ENCODE results near the gene PPWD1.

Gene PPWD1

GRCh38 chr5:65624025-65624570 is 61.0 kb downstream of the PPWD1 start, which contains the start of gene TRIM23:
Gene TRIM23, minus strand, starts transcription at chr5:65624333. Its CDS starts 59 bp downstream, at chr5:65624274.
- peak; percentile 95 for DNase-seq (ENCODE audit: low read depth)

GRCh38 chr5:65624571-65625555 is 61.8 kb downstream of the PPWD1 start, which contains the start of the genes SHLD3 and TRAPPC13:
Gene SHLD3, plus strand, starts transcription at chr5:65625027. Its CDS starts 4,561 bp downstream, at chr5:65629588.
Gene TRAPPC13, plus strand, starts transcription at chr5:65625027. Its CDS starts 34 bp downstream, at chr5:65625061.
- peak; percentile 86 for DNase-seq (ENCODE audit: low read depth)

- DNase-seq (ENCODE audit: low read depth) = no peak
Measured at GRCh38 chr5:65625743-65626142, 62.6 kb downstream of the PPWD1 start.

GRCh38 chr5:65630981-65631380 is 67.9 kb downstream of the PPWD1 start:
- no peak for DNase-seq (ENCODE audit: low read depth)
